HL-60/S4 treated with phorbol 12-myristate 13-acetate at 8.2 ng/mL for 4 days and 3 days (cell line): ENCODE measurements around the gene PTPRA.

Experiments
- in situ Hi-C: fragments of 300-500 bp; cut with MboI; formaldehyde crosslinking; loops from 2 replicates; pipeline ENCODE4 v1.15.0; 2022; ENCODE audit warnings: low sequenced_read_pairs

Gene PTPRA

DNA sequence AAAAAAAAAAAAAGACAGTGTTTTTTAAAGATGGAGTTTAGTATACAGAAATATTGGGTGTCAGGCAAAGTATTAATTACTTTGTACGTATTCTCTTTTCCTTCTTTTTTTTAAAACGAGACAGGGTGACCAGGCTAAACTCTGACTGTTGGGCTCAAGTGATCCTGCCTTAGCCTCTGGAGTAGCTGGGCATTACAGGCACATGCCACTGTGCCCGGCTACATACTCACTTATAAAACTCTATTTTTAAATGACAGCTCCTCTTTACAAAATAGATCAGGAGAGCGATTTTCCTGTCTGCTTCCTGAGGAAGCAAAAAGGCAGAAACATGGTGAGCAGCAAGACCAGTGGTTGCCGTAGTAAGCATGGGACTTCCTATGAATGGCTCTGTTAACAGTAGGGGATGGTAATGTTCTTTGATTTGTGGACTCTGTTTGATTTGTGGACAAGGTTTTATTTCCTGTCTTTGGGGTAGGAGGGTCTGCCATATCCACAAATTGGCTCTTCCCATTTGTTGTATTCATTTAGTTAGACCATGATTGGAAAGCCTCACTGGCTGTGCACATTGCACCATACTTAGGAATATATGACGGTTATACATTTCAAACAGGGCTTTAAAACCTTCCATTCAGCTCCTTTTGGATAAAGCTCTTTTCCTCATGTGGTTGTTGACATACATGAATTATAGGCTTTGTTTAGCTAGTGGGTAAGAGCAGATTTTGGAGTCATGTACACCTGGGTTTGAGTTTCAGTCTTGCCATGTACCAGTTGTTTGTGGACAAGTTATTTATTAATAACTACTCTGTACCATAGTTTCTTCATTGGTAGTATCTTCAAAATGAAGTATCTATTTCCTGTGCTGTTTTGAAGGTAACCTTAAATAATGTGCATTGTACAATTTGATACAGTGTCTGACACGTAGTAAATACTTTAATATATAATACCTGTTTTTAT is 45.1 kb downstream of the PTPRA start:
- in situ Hi-C loops: no loop called here

DNA sequence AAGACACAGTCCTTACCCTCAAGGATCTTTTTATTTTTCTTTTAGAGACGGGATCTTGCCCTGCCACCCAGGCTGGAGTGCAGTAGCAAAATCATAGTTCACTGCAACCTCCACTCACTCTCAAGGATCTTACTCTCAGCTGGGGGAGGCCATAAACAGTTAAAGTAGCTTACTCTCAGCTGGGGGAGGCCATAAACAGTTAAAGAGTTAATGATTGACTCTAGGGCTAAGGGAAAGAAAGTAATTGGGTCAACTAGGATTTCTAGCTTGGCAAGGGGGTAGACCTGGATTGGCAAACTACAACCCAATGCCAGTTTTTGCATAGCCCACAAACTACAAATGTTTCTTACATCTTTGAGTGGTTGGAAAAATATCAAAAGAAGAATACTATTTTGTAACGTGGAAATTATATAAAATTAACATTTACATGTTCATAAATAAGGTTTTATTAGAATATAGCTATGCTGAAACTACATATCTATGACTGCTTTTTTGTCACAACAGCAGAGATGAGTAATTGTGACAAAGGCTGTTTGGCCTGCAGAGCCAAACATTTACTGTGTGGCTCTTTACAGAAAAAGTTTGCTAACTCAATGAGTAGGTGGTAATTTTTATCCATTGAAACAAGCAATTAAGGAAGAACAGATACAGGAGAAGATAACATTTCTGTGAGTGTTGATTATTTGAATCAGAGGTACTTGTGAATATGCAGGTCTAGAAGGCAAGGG is 46.4 kb downstream of the PTPRA start:
- in situ Hi-C loops: no loop called here

DNA sequence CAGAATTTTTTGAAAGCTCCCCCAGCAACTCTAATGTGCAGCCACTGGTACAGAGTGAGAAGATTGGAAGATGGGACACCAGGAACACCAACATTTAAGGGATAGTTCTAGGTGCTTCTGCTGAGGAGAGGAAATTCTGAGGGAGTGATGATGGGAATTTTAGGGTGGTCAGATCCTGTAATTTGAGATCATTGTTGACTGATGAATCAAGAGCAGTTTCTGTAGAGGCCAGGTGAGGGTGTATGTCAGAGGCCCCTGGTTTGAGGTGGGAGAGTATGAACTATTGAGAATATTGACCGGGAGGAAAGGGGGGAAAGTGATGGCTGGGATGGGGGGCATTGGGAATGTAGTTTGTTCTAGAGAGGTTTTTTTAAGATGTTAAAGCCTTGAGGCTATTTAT is 47.2 kb downstream of the PTPRA start:
- in situ Hi-C loops: no loop called here

DNA sequence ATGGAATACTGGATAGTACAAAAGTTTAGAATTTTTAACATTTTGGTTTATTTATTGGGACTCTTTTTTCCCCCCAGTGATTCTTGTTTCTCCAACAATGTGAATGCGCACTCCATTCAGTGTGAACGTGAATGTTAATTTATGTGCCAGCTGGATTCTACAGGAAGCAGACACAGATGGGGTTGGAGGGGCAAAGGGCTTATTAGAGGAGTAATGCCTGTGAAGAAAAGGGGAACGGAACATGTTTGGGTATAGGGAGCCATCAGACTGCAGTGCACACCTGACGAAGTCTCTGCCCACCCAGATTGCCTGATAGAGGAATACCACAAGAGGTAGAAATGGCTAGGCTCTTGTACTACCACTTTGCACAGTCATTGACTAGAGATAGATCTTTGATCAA is 48.2 kb downstream of the PTPRA start:
- in situ Hi-C loops: no loop called here

DNA sequence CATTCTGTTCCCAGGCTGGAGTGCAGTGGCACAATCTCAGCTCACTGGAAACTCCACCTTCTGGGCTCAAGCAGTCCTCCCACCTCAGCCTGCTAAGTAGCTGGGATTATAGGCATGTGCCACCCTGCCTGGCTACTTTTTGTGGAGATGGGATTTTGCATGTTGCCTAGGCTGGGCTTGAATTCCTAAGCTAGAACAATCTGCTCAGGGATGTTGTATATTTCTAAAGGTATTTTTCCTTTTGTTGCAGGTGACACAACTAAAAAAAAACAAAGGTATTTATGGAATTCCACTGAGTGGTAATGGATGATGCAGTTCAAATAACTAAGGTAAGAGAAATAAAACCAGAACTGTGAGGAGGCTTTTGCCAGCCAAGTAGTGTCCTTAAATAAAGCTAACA is 49.7 kb downstream of the PTPRA start:
- in situ Hi-C loops: no loop called here

DNA sequence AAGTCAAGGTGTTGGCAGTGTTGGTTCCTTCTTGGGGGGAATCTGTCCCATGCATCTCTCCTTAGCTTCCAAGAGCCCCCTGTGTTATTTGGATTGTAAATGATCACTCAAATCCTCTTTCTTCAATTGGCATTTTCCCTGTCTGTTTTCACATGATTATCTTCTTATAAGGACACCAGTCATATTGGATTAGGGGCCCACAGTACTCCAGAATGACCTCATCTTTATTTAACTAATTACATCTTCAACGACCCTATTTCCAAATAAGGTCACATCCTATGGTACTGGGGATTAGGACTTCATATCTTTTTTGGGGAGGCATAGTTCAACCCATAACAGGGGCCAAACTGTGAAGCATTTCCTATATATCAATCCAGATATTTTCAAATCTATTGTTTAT is 57.3 kb downstream of the PTPRA start:
- in situ Hi-C loops: no loop called here

DNA sequence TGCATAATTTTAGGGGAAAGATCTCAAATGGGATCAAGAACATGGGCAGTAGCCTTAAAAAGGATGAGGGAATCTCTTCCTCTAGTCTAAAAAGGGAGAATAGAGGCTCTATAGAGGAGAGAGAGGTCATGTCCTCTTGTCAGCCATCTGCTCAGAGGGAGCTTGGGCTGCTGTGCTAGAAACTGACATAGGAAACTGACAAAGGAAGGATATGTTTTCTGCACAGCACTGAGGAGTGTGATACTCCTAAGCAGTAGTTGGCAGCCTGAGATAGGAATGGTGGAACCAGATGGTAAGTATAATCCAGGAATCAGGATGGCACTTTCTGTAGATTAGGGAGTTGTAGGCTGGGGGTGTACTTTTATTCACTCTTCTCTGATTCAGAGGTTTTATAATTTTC is 59.2 kb downstream of the PTPRA start:
- in situ Hi-C loops: no loop called here

DNA sequence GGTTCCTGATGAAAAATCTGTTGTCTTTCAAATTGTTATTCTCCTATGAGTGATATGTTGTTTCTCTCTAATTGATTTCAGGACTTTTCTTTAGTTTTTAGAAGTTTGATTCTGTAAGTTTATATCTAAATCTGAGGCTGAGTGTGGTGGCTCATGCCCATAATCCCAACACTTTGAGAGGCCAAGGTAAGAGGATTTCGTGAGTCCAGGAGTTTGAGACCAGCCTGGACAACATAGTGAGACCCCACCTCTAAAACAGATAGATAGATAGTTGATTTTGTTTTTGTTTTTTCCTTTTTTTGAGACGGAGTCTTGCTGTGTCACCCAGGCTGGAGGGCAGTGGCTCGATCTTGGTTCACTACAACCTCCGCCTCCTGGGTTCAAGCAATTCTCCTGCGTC is 64.6 kb downstream of the PTPRA start:
- in situ Hi-C loops: no loop called here

DNA sequence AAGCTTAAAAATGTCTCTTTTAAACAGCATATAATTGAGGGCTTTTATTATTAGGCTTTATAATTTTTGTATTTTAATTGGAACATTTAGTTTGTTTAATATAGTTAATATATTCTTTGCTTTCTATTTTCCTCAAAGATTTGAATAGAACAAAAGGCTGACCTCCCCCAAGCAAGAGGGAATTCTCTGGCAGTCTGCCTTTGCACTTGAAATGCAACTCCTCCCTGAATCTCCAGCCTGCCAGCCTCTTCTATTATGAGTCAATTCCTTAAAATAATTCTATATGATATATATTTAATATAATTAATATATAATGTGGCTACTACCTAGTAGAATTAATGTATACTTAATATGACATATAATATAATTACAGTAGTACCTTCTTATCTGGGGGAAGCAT is 69.2 kb downstream of the PTPRA start:
- in situ Hi-C loops: no loop called here

DNA sequence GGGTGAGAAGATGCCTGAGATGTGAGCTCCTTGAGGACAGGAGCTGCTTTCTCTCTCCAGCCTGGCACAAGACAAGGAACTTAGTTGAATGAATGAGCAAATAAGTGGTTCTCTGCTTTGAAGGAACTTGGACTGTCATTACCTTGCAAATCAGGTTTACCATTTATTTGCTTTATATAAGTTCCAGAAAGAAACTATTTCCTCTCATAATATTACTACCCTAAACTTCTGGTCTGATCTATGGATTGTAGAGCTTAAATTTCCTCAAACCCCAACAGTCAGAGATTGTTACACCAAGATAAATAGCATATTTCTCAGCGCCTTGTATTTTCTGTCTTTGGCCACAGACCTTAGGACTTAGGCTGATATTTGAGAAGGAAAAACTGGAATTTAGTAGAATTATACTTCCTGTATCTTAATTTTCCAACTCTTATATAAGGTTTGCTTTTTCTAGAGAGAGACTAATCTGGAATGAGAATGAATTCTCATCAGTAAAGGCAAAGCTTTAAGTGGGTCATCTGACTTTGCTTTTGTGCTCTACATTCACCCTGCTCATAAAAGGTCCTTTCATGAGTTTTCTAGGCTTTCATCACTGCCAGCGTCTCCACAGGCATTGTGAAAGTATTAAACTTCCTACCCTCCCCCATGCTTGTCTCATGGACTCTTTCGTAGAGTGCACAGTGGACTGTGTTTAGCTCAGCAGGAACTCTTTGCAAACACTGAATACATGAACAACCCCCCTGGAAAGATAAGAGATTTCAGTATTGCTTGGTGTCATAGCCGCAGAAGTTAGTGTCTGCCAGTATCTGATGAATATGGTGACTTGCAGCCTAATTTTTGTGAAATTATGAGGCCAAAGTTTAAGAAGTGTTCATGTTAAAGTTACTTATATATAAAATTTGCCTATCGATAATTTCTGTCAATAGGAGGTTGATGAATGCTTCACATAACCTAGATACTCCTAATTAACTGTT is 74.0 kb downstream of the PTPRA start:
- in situ Hi-C loops: no loop called here

DNA sequence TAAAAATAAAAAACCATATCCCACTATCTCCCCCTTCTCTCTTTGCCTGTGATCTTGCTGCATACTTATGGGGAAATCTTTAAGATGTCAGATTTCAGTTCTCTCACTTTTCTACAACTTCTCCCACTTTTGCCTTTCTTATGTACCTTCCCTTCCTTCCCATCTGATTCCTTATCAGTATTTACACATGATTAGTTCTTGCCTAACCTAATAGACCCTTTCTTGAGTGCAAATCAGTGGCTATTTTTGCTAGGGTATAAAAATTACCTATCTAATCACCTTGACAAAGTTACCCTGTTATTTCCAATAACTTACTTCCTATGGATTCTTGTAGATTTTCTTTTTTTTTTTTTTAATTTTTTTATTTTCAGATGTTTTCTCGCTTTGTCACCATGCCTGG is 75.7 kb downstream of the PTPRA start:
- in situ Hi-C loops: no loop called here

DNA sequence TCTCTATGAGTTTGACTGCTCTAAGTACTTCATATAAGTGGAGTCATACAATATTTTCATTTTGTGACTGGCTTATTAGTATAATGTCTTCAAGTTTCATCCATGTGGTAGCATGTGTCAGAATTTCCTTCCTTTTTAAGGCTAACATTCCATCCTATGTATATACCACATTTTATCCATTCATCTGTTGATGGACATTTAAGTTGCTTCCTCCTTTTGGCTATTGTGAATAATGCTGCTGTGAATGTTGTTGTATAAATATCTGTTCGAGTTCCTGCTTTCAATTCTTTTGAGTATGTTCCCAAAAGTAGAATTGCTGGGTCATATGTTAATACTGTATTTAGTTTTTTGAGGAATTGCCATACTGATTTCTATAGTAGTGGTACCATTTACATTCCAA is 79.5 kb downstream of the PTPRA start:
- in situ Hi-C loops: no loop called here

DNA sequence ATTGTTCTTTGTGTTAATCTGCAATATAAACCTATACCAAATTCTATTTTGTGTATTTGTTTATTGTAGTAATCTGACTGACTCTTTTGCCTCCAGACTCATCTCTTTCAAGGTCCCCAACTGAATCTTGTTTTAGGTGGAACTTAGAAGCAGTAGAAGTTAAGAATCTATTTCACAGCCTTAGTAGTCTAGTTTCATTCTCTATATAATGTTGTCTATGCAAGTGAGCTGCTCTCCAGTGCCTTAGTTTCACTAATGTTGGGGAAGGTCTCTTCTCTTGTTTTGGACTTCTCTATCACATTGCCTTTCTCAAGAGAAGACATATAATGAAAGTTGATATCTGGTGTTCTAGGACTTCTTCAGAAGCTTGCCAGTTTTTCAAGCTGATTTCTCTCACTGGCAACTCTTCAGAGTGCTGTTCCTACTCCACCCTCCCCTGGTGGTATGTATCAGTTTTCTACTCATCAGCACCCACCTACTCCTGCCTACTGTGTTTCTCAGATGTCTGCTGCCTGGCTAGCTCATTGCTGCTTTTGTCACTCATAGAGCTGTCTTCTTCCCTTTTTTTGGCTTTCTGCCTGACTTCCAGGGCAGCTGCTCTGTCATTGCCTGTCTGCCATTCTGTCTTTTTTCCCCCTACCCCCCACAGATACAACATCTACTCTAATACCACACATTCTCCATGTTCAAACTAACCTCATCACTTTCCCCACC is 82.1 kb downstream of the PTPRA start:
- in situ Hi-C loops: no loop called here

DNA sequence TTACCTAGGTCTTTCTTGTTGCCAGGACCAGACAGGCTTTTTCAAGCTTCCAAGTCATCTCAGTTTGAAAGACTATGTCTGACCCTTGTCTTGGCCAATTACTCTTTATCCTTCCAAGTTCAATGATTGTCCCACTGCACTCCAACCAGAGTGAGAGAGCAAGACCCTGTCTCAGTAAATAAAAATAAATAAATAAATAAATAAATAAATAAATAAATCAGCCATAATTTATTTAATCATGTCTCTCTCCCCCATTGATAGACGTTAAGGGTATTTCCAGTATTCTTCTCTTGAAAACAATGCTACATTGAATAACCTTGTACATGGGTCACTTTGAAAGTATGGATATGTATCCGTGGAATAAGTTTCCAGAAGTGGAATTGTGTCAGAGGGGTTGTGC is 83.2 kb downstream of the PTPRA start:
- in situ Hi-C loops: no loop called here

DNA sequence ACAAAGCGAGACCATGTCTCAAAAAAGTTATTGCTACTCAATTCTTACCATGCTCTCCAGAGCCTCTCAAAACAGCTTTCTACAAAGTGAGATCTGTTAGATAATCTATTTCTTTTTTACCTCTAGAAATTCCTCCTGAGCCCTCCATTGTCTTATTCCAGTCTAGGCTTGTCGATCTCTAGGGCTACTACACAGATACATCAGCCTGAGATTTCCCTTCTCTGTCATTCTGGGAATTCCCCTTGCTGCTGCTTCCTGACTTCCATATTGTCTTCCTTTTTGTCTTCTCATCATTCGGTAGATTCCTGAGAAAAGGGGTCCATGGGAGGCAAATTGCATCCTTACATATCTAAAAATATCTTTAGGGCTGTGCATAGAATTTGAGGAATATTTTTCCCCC is 94.6 kb downstream of the PTPRA start:
- in situ Hi-C loops: no loop called here

DNA sequence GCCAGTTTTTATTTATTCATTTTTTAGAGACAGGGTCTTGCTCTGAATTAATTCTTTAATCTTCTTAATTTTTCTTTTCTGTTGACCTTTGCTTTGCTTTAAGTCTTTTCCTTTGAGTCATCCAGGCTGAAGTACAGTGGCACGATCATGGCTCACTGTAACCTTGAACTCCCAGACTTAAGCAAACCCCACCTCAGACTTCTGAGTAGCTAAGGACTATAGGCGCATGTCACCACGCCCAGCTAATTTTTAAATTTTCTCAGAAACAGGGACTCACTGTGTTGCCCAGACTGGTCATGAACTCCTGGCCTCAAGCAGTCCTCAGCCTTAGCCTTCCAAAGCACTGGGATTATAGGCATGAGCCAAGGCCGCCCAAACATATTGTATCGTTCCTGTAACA is 98.8 kb downstream of the PTPRA start:
- in situ Hi-C loops: no loop called here

DNA sequence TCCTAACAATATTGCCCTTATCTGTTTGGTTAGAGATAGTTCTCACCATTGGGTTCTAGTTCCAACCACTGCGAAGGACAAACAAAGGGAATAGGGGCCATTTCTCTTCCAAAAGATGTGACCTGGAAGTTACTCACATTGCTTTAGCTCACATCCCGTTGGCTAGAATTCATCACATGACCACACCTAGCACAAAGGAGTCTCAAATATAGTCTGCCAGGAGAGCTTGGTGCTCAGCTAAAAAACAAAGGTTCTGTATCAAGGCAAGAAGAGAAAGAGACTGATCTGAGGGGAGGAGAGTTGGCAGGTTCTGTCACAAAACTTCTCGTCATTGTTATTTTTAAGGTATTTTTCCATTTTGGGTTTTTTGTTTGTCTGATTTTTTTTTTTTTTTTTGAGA is 100.3 kb downstream of the PTPRA start:
- in situ Hi-C loops: no loop called here

DNA sequence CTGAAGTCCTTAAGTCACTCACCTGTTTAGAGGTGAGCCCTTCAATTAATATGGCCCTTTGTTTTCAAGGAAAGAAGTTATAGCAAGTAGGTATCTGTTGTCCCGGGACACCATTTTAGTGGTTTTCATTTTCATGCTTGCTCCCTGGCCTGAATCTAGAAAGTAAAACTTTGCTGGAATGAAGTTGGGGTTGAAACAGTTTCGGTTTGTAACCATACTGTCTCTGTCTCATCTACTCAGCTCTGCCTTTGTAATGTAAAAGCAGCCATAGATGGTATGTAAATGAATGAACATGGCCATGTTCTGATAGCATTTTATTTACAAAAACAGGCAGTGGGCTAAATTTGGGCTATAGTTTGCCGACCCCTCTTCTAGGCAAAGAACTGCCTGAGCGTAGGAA is 105.2 kb downstream of the PTPRA start:
- in situ Hi-C loops: loop anchor here (25.0 kb wide), 1 partner anchor 291 kb away; the partner anchor contains the start of gene EBF4

DNA sequence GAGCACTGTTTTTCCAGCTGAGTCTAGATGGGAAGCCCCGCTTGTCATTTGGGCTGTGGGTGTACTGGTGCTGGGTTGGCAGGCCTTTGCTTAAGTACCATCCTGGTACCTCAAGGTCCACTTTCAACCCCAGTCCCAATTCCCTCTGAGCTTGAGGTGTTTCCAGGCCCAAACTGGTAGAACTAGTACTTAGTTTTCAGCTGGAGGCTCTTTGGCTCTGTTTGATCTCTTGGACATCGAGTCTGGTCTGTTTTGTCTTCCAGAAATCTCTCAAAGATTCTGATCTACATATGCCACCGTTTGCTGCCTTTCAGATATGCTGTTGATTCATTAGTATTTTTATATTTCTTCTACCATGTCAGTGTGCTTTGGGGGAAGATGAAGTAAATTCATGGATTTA is 108.4 kb downstream of the PTPRA start:
- in situ Hi-C loops: loop anchor here (25.0 kb wide), 1 partner anchor 294 kb away; the partner anchor contains the start of gene EBF4

DNA sequence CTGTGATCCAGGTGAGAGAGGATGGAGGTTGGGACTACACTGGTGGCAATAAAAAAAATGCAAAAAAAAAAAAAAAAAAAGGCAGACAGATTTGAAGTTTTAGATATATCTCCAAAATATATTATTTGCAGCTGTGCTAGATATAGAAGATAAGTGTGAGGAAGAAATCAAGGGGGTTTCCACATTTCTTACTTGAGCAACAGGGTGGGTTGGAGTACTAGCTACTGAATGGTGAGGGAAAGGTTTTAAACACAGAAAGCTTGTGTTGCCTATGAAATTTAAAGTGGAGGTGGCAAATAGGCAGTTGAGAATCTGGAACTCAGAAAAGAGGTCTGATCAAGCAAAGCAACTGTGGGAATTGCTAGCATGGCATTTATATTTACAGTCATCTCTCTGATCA is 110.2 kb downstream of the PTPRA start:
- in situ Hi-C loops: loop anchor here (25.0 kb wide), 1 partner anchor 296 kb away; the partner anchor contains the start of gene EBF4
